Neural crest cell (in vitro differentiated cells): ENCODE data around the gene VPS26C. TPM values are rescaled to one million over a fixed set of nuclear protein-coding genes. Genes with fewer than 3 reads are reported as not detected.
A peak's percentile ranks its signal among the peaks of the same experiment; 100 is the strongest.

Experiments used
- DNase-seq: peaks from one replicate; pipeline ENCODE4 v3.0.0; 2021; ENCODE audit warnings: low read depth, mixed read lengths, low spot score
- H3K27ac Mint-ChIP-seq: one replicate; pipeline ENCODE4 v1.8.0; 2021; ENCODE audit warnings: mild to moderate bottlenecking, mixed read lengths; ENCODE audit not compliant: unreplicated experiment
- H3K27me3 Mint-ChIP-seq: 2 replicates; pipeline ENCODE4 v1.8.0; 2021; ENCODE audit warnings: low read depth, mild to moderate bottlenecking, mixed read lengths
- H3K36me3 Mint-ChIP-seq: 2 replicates; pipeline ENCODE4 v1.8.0; 2021; ENCODE audit warnings: low read depth, mild to moderate bottlenecking, mixed read lengths
- H3K4me1 Mint-ChIP-seq: 2 replicates; pipeline ENCODE4 v1.8.0; 2021; ENCODE audit warnings: mixed read lengths
- H3K4me3 Mint-ChIP-seq: one replicate; pipeline ENCODE4 v1.8.0; 2021; ENCODE audit warnings: mild to moderate bottlenecking, mixed read lengths
- H3K9me3 Mint-ChIP-seq: 2 replicates; pipeline ENCODE4 v1.8.0; 2021; ENCODE audit warnings: mixed read lengths
- CTCF ChIP-seq: fragments of 200-600 bp; sonication (generic); conservative IDR thresholded peaks from 2 replicates; pipeline ENCODE4 v1.5.0; 2021; ENCODE audit warnings: antibody characterized with exemption, mild to moderate bottlenecking
- total RNA-seq: library from RNA; stranded (reverse); gene quantifications from 2 replicates; pipeline ENCODE4 v1.2.1, GENCODE V29; 2021

The VPS26C gene
- total RNA-seq, 1 donor from 2014 or later: 41.1 TPM

GRCh38 chr21:37228003-37228400, 39.1 kb downstream of the VPS26C start:
- no peak for TF ChIP-seq CTCF
- Mint-ChIP-seq H3K9me3 (no peaks in the 10 kb centered on the region), H3K36me3 (peaks cover 18% of the 10 kb centered on the region), H3K27me3 (no peaks in the 10 kb centered on the region), H3K27ac (no peak overlapping the region), H3K4me3 (no peak overlapping the region), H3K4me1 (no peaks in the 10 kb centered on the region)
- no peak for DNase-seq

GRCh38 chr21:37227071-37228002, 39.8 kb downstream of the VPS26C start:
- H3K27ac Mint-ChIP-seq: no peak overlapping the region
- peaks cover 22% of the 10 kb centered on the region for H3K36me3 Mint-ChIP-seq
- H3K9me3 Mint-ChIP-seq: no peaks in the 10 kb centered on the region
- H3K4me3 Mint-ChIP-seq: no peak overlapping the region
- no peaks in the 10 kb centered on the region for H3K27me3 Mint-ChIP-seq
- TF ChIP-seq CTCF: no peak
- no peaks in the 10 kb centered on the region for H3K4me1 Mint-ChIP-seq
- DNase-seq: no peak

- no peaks in the 10 kb centered on the region for H3K9me3 Mint-ChIP-seq
- no peak for TF ChIP-seq CTCF
- no peak for DNase-seq
- peaks cover 29% of the 10 kb centered on the region for H3K36me3 Mint-ChIP-seq
- no peaks in the 10 kb centered on the region for H3K4me1 Mint-ChIP-seq
- H3K4me3 Mint-ChIP-seq: no peak overlapping the region
- peak overlapping the region; percentile 67 for H3K27ac Mint-ChIP-seq
- no peaks in the 10 kb centered on the region for H3K27me3 Mint-ChIP-seq
Observed at GRCh38 chr21:37226041-37226920, 40.9 kb downstream of the VPS26C start.

GRCh38 chr21:37224861-37225839, 42.0 kb downstream of the VPS26C start:
- H3K9me3 Mint-ChIP-seq: no peaks in the 10 kb centered on the region
- DNase-seq: no peak
- TF ChIP-seq CTCF: no peak
- no peak overlapping the region for H3K27ac Mint-ChIP-seq
- H3K27me3 Mint-ChIP-seq: no peaks in the 10 kb centered on the region
- H3K4me3 Mint-ChIP-seq: no peak overlapping the region
- peaks cover 4% of the 10 kb centered on the region for H3K4me1 Mint-ChIP-seq
- H3K36me3 Mint-ChIP-seq: peaks cover 33% of the 10 kb centered on the region
